NCI-H2171 treated with DMSO at 0.1 percent for 48 hours (cell line): ENCODE data around the gene LBX2.

Source experiments
- DNase-seq: peaks from one replicate; lab custom pipeline; 2025; lab: John Stamatoyannopoulos, UW

LBX2 gene

GRCh38 chr2:74457129-74457548, 42.3 kb downstream of the LBX2 start:
- DNase-seq = peak; percentile 87

DNA sequence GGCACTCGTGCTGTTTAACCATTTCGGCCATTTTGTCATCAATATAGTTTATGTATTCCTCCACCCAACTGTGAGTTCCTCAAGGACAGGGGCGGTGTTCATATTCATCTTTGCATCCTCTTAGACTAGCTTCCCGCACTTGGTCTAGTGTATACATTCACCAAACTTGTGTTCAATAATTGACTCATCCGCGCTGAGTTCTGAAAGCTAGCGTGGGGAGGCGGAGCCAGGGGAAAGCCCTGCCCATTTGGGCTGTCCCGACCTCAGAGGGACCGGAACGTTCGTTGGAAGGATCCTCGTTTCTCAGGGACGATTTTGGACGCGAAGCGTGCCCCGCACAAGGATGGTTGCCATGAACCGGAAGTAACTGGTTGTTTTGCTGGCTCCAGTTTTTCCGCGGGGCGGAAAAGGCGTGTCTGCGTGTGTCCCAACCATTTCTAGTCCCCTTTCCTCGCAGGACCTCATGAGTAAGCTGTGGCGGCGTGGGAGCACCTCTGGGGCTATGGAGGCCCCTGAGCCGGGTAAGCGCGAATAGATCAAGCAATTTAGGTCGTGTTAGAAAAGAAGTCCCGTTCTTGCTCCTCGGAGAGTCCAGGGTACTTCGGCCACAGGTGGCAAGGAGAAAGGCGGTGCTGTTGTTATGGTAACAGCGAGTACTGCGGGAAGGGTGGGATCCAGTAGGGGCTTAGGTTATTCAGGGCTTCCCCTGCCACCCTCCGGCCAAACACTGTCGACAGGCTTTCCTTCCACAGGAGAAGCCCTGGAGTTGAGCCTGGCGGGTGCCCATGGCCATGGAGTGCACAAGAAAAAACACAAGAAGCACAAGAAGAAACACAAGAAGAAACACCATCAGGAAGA, 44.5 kb downstream of the LBX2 start, which contains the start of gene INO80B:
Gene INO80B, plus strand, starts transcription at position 434 of the 858 bp plus-strand sequence. Its CDS starts 30 bp downstream, at position 464.
- peak; percentile 98 for DNase-seq

- DNase-seq = no peak
These were observed 48.7 kb downstream of the LBX2 start for GRCh38 chr2:74450570-74451190.

DNA sequence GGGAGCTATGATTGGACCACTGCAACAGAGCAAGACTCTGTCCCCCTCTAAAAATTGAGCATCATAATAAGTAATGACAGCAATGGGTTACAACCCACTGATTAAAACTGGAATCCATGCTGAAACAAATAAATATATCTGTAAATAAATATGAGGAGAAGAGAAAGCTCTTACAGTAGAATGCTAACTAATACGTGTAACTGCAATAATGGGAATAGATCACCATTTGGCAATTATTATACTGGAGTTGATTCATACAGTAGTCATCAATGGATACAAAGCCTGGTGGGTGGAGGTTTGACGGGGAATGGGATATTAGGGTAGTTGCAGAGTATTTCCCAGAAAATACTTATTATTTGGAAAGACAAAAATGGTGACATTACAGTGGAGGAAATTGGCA, 50.6 kb downstream of the LBX2 start:
- no peak for DNase-seq
